Measurements from ENCODE around the gene CYP46A1.

DNA sequence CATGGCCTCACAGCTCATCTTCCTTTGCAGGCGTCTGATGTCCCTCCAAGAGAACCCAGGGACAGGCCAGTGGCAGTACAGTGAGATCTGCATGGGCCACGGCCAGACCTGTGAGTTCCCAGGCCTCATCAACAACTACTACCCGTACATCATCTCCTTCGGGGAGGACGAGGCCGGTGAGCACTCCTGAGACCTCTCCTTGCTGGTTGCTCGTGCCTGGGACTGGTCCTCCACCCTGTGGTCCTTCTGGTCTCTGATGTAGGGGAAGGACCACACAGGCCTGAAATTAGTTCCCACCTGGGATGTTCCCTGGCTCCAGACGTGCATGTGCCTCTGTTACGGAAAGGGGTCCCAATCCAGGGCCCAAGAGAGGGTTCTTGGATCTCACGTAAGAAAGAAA, 21.3 kb upstream of the CYP46A1 start:
- TF ChIP-seq, protein P1, sequence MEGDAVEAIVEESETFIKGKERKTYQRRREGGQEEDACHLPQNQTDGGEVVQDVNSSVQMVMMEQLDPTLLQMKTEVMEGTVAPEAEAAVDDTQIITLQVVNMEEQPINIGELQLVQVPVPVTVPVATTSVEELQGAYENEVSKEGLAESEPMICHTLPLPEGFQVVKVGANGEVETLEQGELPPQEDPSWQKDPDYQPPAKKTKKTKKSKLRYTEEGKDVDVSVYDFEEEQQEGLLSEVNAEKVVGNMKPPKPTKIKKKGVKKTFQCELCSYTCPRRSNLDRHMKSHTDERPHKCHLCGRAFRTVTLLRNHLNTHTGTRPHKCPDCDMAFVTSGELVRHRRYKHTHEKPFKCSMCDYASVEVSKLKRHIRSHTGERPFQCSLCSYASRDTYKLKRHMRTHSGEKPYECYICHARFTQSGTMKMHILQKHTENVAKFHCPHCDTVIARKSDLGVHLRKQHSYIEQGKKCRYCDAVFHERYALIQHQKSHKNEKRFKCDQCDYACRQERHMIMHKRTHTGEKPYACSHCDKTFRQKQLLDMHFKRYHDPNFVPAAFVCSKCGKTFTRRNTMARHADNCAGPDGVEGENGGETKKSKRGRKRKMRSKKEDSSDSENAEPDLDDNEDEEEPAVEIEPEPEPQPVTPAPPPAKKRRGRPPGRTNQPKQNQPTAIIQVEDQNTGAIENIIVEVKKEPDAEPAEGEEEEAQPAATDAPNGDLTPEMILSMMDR (IDR thresholded peaks at IDR 0.05): no peak
- no peak for TF ChIP-seq POLR2A (IDR thresholded peaks at IDR 0.05)
